GM19023 (cell line): Measurements from ENCODE around the gene KCNJ5.

ENCODE experiments used
- ATAC-seq: cut with Tn5 transposase; IDR thresholded peaks from one replicate; pipeline ENCODE4 v1.9.1; 2021; ENCODE audit warnings: mild to moderate bottlenecking, moderate library complexity; ENCODE audit not compliant: unreplicated experiment

The KCNJ5 gene

DNA sequence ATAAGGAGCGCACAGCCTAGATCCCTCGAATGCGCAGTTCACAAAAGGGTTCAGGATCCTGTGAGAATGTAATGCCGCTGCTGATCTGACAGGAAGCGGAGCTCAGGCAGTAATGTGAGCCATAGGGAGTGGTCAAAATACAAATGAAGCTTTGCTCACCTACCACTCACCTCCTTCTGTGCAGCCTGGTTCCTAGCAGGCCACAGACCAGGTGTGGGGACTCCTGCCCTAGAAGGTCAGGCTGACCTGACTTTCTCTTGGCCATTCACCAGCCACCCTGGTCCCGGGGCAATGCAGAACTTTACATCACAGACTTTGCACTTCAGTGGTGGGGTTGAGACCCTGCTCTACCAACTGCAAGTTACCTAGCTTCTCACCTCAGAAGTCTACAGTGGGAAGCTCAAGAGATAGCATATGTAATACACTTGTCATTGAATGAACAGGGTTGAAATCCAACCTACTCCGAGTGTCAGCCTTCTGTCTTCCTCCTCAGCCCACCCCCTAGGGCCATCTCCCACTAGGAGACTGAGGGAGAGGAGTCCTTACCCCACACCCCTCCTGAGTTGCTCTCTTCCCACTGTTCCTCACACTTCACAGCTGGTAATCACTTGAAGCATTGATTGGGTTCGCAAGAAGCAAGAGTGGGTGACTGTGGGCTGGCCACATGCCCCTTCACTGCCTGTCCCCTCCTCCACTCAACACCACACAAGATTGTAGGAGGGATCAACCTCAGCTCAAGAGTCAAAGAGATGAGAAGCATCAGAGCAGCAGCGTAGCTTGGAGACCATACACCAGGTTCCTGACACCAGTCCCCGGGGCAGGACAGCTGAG, 22.1 kb upstream of the KCNJ5 start:
- no peak for ATAC-seq

DNA sequence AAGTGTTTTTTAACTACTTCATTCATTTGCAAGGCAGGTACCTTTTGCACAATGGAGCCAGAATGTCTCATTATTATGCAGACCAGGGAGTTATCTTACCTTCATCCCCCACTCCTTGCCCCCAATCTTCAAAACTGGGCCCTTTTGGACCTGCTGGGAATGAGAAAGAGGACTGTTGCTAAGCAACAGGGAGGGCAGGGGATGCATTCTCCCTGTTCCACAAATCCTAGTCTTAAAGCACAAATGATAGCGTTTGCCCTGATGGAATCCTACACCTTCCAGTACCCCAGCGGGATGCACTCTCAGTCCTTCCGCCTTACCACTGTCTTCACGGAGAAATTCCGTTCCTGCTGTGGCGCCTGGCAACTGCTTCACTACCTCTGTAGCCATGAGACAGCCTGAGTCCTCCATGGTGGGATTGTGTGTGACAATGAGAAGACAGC, 20.0 kb upstream of the KCNJ5 start:
- ATAC-seq: no peak

DNA sequence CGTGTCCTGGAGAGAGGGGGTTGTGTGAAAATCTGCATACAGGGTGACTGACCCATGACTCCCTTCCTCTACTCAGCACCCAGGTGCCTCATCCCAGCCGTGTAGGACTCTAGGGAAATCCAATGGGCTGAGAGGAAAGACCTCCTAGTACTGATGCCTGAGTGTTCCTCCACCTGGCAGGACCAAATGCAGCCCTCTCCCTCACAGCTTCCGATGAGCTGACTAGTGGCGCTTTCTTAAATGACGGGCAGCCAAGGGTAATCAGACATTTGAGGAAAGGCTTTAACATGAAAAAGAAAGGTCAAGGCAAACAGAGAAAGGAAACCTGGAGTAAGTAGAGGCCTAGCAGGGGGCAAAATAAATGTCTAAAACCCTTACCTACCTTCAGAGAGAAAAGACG, 19.1 kb upstream of the KCNJ5 start:
- ATAC-seq: no peak

DNA sequence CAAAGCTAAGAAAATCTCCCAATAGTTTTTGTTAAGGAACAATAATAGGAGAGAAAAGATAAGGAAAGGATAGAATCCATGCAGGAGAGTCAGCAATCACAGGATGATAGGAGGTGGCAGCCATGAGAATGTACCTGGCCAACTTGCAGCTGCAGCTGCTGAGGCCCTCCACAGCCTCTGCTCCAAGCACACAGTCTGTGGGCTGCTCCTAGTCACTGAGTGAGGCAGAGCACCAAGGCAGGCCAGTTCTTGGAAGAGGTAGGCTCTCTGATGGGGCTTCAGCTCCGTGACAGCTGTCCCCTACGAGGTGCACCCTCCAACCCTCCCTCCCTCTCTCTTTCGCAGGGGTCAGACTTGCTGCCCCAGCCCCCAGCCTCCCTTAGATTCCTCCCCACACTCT, 18.6 kb upstream of the KCNJ5 start:
- ATAC-seq: no peak

DNA sequence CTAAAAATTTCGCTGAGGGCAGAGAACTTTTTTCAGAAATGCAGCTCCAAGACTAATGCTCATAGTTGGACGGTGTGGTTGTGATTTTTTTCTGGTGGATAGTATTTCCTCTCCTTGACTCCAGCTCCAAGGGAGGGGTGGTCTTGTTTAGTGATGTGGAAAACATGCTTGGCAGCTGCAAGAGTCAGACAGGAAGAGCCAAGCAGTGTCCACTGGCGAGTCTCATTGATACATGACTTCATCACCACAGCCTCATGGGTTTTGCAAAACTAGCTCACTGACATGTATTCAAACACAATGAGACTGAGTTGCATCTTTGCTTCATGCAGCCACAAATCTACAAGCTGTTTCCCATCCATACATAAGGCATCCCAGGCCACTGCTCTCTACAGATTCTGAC, 16.7 kb upstream of the KCNJ5 start:
- no peak for ATAC-seq

DNA sequence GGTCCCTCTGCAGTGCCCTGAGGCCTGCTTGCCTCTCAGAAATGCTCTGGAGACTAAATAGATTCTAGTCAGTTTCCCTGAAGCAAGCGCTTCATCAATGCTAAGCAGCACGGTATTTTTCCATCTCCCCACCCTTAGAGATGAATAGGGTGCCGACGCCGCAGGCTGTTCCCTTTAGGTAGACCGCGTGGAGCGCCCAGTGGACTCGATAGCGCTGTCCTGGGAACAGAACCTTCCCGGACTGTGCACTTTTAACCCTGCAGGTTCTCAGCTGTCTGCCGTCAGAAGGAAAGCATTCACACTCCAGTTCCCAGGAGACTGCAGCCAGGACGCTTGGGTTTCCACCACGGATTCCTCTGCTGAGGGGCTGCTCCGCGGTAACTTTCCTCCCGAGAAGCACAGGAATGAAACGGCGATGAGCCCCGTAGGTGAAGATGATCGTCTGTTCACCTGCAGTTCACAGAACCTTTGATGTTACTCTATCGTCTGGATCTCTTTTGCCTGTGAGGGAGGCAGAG, 15.0 kb upstream of the KCNJ5 start:
- no peak for ATAC-seq

DNA sequence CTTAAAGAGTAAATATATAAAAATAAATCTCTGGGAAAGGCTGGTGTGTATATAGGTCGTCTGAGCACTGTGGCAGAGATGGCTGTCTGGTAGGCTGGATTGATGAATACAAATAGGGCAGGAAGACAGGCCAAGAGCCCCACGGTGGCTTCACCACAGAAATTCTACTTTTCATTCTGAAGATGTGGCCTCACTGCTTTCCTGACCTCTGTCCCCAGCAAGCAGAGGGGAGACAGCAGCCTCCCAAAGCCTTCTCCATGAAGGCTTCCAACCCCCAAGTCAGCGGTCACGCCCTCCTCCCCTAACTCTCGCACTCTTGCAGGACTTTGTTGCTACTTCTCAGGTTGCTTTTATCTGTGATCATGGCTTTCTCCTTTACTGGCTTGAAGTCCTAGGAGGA, 13.4 kb upstream of the KCNJ5 start:
- no peak for ATAC-seq

DNA sequence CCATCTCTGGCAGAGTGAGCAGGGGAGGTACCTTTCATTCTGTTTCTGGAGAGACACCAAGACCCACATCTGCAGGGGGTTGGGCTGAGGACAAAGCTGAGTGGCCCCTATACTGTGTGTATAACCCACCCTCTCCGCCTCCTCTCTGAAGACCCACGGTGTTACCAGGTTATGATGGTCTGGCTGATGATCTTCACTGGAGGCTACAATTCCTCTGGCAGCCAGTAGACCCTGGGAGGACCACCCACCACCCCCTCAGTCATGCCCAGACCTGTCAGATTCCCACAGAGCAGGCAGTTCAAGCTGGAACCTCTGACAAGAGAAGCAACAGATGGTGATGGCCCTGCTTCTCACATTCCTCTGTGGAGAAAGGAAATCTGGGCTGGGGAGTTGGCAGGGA, 12.7 kb upstream of the KCNJ5 start:
- ATAC-seq: no peak

DNA sequence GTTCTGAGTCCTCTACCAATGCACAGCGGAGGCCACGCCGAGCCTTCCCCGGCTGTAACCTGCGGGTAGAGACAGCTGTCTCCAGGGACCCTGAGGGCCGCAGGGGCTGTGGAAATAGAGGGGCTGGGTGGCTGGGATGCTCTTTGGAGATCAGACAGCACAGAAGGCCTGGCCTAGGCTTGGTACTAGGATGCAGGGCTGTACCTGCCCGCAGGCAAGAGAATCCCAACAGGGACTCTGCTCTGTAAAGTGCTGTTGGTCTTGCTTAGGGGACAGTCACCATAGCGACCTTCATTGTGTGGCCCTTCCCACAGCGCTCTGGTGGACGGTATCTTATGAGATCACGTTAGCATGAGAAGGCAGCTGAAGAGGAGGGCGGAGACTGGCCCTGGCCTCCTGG, 11.3 kb upstream of the KCNJ5 start:
- no peak for ATAC-seq

DNA sequence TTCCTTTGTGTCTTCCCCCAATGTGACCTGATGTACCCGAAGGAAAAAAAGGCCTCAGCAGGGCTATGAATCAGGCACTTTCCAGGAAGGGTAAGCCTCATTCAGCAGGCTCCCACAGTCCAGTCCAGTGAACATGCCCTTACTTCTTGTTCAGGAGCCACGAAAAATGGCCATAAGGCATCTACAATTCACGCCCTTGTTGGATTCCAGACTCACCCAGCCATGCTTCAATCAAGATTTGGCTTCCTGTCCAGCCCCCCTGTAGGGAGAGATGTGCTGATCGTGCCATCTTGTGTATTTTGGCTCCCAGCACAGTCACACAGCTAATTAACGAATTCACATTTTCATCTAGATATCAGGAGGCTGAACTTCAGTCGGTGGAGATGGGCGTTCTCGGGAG, 9.9 kb upstream of the KCNJ5 start:
- ATAC-seq: no peak

DNA sequence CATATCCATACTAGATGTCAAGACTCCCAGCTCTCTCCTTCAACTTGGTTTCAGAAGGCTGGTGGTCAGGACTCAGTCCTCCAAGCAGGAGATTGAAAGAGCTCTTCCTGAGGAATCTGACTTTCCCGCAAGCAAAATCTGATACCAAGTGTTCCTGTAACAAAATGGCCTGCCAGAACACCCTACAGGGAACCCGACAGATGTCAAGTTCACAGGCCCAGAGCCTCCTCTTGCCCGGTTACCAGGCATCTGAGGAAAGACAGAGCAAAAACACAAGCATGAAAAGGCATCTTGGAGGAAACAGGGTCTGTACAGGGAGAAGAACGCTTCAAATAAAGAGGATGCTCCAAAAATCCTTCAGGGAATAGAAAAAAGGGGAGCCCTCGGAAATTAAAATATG, 8.7 kb upstream of the KCNJ5 start:
- ATAC-seq: no peak

DNA sequence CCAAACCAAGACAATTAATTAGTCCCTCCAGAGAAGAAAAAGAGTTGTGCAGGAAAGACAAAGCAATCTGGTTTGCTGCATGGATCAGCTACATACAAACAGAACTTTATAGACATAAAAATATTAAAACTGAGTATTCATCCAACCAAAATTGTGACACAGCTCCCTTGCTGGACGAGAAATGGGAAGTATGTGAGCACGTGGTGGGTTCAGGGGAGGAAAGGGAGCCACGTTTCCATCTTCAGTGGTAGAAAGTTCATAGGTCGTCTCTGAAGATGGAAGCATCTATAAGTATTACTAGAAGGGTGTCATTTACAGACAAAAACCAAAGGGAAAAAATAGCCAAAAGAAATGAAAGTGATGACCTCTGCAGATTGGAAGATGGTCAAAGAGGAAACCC, 7.1 kb upstream of the KCNJ5 start:
- no peak for ATAC-seq

DNA sequence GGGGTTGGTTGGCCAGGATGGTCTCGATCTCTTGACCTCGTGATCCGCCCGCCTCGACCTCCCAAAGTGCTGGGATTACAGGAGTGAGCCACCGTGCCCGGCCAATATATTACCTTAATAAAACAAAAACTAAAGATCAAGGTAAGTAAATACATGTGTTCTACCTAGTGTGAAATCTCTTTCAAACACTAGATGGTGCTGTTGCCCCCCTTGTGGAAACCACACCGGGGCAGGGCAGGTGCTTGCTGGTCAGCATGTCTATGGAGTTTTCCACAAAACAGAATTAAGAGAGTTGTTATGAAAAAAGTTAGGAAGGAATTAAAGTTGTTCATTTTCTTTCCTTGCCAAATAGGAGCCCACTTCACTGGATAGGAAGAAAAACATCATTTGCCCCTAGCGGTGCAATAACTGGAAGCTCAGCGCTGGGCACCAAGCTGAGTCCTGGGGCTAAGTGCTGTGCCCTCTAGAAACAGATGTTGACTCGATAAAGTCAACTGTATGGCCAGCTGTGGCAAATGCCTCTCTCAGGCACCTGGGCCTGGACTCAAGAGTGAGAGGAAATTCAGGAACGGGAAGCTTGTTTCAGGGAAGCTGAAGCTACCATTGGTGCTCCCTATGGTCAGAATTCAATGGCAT, 6.3 kb upstream of the KCNJ5 start:
- ATAC-seq: peak; percentile 74

DNA sequence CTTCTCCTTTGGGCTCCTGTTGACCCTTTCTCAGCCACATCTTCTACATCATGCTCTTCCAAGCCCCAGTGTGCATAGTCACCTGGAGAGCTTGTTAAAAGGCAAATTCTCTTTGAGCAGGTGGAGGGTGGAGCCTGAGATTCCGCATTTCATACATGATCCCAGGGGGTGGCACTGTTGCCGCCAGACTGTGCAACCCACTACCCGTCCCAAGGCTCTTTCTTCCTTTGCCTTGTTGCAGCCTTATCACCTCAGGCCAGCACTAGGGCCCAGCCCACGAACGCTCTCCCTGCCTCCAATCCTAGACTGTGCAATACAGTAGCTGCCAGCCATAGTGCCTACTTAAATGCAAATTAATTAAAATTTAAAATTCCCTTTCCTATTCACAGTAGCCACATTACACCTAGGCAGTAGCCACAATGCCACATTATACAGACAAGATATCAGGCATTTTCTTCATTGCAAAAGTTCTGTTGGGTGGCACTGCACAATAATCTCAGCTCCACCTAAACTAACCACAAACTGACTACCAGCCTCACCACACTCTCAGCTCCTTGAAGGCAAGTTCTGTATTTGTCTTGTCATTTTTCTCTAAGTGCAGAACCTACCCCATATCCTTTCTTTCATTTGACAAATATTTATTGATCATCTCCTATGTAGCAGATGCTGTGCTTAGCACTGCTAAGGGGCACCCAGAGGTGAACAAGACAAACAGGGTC, 4.6 kb upstream of the KCNJ5 start:
- no peak for ATAC-seq

DNA sequence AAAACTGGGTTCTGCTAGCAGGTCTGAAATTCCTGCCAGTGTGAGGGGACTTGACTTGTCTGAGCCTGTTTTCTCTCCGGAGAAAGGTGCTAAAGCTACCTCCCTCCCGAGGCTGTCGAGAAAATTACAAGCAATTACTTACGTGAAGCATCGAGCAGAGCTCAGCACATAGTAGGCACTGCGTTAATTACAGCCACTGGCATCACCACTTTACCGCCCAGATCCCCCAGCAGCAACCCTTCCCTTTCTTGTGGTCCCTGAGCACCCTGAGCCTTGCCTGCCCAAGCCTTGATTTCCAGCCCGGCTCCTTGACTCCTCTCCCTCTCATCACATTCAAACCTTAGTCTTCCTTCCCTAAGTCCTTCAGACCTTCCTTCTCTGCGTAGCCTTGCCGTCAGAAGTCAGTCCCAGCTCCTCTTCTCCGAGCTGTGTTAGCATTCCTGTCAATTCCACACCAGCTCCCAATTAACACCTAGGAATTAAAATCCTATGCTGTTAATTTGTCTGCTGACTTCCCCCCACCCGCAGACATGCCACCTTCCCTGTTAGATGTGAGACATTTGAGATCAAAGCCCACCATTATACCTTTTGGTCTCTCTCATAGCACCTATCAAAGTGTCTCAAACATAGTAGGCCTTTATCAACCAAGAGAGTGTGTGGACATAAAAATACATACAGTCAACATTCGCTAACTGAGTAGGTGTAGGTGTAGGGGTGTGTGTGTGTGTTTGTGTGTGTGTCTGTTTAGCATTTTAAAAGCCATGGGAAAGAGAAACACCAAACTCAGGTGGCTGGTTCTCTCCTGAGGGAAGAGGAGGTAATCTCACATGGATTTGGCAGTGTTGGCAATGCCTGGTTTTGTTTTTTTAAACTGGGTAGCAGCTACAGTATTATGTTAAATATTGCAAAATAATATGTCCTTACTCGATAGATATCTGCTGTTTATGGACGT, 2.8 kb upstream of the KCNJ5 start:
- ATAC-seq: no peak

DNA sequence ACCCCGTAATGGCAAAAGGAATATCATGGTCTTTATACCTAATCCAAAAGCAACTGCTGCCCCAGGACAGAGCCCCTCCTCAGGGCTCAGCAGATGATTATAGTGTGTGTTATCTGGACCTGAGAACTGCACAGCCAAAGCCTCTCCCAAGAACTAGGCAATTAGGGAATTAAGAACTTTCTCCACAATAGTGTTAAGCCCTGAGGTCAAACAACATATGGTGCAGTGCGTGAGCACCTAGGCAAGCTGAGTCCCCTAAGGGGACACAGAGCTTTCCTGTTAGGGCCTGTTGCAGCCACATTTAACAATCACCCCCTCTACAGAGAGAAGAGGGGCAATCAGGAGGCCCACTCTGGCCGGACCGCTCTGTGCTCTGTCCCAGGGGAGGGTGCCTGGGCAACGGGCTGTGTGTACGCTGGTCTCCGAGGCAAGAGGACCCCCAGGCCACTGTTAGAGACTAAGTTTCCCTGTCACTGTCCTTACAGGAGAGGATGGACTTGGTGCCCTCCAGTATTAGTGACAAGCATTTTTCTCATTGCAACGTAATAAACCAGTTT, 1.4 kb upstream of the KCNJ5 start:
- no peak for ATAC-seq

DNA sequence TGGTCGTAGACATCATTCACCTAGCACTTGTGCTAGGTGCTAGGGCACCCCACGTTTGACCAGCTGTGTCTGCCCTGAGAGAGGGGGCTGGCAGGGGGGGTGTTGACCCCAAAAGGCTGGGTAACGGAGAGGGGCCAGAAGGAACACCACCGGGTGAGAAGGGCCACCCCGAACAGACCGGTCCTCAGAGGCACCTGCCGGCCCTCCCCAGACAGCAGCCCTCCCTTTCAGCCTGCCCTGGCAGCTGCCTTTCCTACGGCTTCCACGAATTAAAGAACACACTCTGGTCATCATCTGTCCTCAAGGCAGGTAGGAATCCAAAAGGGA, 977 bp upstream of the KCNJ5 start:
- no peak for ATAC-seq

DNA sequence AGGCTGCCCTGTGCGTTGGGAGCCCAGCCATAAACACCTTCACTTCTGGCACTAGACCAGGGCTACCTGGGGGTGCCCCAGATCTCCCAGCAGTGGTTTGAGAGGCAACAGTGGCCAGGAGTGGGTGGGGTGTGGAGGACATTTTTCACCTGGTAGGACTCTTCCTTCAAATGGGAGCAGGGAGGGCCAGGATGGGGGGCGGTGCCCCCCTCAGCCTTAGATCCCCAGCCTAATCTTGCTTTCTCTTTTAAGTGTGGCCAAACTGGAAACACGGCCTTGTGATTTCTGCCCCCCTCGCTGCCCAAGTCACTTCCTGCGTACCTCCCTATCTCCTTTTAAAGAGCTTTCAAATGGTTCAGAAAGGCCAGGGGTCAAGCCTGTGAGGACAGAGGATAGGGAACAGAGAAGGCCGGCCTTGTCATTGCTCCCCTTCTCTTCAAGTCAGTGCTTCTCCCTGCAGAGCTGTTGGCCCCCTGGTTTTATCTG, 800 bp downstream of the KCNJ5 start:
- ATAC-seq: no peak

DNA sequence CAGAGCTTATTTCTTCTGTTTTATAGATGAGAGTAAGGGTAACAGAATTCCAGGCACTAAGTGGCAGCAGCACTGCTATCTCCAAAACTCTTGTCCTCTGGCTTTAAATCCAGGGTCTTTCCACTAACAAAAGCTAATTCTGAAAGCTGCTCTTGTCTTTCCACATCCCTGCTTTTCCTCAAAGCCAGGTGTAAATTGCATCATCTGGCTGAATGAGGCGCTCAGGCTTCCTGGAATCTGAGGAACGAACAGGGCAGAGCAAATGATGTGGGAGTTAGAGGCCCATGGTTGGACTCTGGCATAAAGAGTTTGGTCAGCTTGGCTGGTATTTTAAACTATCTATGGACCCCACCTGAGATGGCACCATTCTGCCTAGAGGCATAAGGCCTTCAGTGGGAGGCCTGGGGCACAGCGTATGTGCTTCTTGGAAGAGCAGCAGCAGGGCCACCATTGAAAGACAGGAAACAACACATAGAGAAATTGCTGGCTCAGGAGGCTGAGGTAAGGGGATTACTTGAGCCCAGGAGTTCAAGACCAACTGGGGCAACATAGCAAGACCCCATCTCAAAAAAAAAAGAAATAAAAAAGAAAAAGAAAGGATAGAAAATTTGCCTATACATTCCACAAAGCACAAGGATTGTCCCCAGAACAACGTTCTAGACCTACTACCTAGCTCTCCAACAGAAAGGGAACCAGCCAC, 1.9 kb downstream of the KCNJ5 start:
- ATAC-seq: no peak
